ENCODE measurements around the gene FLAD1.

- TF ChIP-seq CTCF (IDR thresholded peaks at IDR 0.05), result peak in 4 of 6 experiments; percentile 17 to 45 (median 24)
- TF ChIP-seq POLR2A (IDR thresholded peaks at IDR 0.05), result peak in 3 of 4 donors; percentile 44 to 88 (median 77)
These were observed 17.7 kb downstream of the FLAD1 start for GRCh38 chr1:155000726-155001424.
